ENCODE data around the gene ST8SIA3.

The ST8SIA3 gene

DNA sequence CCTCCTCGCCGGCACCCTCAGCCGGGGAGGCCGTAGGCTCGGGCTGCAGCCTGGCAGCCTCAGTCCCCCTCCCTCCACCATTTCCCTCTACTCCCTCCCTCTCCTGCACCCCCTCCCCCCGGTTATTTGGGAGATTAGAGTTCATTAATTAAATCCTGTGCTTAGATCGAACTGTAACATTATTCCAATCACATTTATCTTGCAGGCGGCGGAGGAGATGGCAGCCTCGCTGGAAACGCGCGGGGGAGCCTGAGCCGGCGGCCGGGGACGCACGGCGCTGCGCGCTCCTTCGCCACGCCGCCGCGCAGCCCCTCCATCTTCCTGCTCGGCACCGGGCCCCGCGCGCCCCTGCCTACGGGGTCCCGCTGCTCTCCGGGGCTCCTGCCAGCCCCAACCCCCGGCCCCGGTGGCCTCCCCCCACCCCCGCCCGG is at the start of gene ST8SIA3:
TSS of gene ST8SIA3 (plus strand) at position 287 of the 431 bp plus-strand sequence. CDS start 290 bp downstream, outside the sequence.
- no peak for DNase-seq

GRCh38 chr18:57311472-57311871 is 40.9 kb upstream of the ST8SIA3 start:
- no peak for DNase-seq

DNA sequence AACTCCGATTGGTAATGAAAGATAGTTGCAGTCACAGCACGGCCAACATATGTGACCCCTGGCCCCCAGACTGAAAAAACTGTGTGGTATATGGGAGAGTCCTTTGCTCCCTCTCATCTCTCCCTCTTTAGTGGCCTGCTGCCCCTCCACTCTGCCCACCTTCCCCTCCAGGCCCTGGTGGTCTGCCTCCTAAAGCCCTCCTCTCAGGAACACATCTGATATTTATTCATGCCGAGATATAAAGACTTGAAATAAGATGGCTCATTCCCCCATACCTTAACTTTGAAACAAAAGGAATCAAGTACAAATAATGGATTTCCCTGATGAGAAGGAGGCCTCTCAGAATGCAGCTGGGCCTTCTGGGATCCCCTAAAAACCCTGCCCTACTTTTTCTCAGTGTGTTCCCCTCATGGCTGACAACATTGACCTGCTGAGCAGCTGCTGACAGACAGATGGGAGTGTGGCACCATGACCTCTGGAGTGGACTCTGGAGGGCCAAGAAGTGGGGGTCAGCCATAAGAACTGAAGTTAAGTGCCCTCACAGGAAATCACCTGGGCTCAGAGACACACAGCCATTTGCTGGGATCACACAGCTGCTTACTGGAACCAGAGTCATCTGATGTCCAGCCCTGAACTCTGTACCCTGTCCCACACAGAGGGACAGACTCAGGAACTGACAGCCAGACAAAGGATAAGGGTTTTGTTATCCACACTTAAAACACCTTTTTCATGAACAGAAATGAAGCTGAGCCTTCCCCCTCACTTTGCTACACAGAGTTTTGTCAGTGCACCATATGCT is 39.8 kb upstream of the ST8SIA3 start:
- no peak for DNase-seq

- no peak for DNase-seq
These were observed 31.8 kb upstream of the ST8SIA3 start for GRCh38 chr18:57320603-57321002.

GRCh38 chr18:57325491-57326166 is 26.7 kb upstream of the ST8SIA3 start:
- no peak for DNase-seq

DNA sequence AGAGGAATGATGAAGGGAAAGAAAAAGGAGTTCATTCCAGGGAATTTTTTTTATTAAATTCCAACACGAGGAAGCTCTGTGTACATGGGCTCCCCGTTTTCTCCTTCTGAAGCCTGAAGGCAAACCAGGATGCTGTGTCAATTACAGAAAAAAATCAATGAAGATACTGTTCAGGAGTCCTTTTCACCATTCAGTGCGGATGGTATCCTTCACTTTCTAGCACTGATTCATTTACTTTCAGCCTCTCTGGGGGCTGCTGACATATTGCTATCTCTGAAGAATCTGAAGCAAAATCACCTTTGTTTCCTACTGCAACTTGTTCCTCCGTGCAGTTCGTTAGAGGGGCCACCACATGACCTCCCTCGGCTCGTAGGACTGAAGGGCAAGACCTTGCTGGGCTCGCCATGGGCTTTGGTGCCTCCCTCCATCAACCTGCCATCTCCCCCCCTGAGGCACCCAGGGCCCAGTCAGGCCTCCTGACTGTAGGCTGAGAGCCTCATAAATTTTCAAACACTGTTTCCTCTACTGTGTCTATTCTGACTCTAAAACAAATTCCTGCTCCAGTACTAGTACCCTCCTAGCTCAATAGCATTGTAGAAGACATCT is 25.5 kb upstream of the ST8SIA3 start:
- no peak for DNase-seq

GRCh38 chr18:57328665-57329064 is 23.7 kb upstream of the ST8SIA3 start:
- no peak for DNase-seq

DNA sequence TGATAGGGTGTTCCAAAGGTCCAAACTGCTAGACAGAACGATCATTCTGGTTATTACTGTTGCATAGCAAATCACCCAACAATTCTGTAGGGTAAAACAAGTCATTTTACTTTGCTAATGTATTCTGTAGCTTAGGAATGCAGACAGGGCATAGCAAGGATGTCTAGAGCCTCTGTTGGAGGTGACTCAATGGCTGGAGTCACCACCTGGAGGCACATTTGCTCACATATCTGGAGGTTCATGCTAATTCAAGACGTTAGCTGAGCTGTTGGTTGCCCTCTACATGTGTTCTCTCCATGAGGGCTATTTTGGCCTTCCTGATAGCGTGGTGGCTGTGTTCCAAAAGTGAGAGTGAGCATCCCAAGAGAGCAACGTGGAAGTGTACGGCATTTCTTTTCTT is 22.5 kb upstream of the ST8SIA3 start:
- DNase-seq: no peak

DNA sequence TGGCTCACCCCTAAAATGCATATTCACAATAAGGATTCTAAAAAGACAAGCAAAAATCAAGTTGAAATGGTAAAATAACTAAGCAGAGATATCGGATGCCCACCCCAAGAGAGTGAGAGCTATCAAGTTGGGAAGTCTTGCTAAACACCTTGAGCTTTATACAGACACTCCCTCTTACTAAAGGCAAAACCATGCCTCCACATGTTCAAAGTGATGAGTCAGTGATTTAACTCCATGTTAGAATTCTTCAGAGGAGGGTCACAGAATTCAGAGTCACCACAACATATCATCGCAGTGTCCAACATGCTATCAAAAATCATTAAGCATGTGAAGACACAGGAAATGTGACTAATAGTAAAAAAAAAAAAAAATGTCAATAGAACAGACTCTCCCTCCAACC is 20.6 kb upstream of the ST8SIA3 start:
- no peak for DNase-seq

GRCh38 chr18:57333940-57334339 is 18.4 kb upstream of the ST8SIA3 start:
- DNase-seq: no peak

DNA sequence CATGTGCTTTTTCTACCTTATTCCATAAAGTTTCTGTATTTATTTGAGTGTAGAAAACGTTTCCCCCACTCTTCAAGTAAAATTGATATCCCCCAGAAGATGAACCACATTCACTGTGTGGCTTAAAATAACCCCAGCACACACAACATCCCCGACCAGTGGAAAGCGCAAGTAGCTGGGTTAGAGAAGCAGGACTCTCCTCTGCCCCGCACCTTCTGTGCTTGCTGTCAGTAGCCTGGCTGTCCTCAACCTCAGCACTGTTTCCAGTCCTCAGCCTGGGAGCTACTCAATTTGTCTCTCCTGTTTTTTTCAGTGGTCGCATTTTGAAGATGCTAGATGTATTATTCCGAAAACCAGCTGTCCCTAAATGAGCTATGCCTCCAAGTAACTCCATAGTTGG is 18.0 kb upstream of the ST8SIA3 start:
- no peak for DNase-seq

DNA sequence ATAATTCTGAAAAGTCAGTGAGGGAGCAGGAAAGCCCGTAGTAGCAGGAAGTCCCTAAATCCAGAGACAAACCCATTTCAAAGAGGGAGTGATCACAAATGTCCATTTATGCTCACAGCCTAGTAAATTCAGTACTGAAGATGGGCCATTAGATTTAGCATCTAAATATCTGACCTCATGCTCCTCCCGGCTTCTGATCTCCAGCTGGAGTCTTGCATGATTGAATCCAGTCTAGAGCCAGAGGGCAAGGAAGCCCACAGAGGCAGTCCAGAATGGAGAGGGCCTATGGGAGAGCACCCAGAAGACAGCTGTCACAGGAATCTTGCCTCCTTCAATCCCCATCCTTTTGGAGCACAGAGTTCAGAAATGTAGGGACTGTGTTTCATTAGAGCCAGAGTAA is 16.0 kb upstream of the ST8SIA3 start:
- no peak for DNase-seq

DNA sequence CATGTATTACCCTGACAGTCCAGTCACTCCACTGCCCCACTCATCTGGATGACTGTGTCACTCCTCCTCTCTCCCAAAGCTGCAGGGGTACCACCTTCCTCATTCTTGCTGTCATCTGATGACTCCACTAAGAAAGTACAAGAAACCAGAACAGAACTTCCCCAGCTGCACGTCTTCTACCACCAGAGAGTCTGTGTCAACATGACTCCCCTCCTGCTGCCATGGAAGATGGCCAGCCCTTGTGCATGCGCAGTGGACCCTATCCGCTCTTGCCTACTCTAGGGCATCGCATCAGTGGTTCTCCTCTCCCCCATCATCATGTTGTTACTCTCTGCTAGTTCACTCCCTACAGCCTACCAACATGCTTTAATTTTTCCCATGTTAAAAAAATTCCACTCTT is 14.5 kb upstream of the ST8SIA3 start:
- DNase-seq: no peak

DNA sequence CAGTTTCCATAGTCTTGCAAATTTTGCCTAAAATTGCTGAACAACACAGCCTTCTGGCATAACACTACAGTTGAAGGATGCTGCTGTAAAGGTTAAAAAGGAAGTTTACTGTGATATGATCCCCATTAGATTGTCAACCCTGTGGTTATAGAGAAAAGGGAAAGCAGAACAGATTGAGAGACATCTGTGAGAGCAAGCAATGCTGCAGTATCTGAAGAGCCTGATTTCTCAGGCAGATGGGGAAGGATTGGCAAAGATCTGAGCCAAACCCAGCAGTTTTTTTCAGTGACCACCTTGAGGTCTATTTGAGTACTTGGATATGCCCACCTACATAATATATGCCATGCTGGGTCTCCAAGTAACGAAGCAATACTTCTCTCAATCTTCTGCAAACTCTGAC is 8.5 kb upstream of the ST8SIA3 start:
- DNase-seq: no peak

GRCh38 chr18:57346876-57347275 is 5.5 kb upstream of the ST8SIA3 start:
- DNase-seq: no peak

DNA sequence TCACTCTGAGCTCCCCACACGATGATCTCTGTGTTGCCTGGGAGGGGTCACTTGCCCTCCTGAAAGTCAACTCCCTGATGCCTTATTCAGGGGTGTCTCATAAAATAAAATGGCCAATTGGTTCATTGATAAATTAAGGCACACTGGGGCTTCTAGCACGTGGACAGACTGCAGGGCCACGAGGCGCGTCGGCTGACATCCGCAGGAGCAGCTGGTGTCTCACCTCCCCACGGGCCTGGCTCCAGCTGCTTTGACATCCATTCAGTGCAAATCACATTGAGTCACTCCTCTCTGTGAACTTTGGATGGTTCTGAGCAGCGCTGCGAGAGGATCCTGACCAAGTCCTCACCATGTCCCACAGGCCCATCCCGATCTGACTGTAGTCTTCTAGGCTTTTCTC is 4.6 kb upstream of the ST8SIA3 start:
- DNase-seq: no peak

GRCh38 chr18:57352761-57353136 is 392 bp downstream of the ST8SIA3 start:
- no peak for DNase-seq

DNA sequence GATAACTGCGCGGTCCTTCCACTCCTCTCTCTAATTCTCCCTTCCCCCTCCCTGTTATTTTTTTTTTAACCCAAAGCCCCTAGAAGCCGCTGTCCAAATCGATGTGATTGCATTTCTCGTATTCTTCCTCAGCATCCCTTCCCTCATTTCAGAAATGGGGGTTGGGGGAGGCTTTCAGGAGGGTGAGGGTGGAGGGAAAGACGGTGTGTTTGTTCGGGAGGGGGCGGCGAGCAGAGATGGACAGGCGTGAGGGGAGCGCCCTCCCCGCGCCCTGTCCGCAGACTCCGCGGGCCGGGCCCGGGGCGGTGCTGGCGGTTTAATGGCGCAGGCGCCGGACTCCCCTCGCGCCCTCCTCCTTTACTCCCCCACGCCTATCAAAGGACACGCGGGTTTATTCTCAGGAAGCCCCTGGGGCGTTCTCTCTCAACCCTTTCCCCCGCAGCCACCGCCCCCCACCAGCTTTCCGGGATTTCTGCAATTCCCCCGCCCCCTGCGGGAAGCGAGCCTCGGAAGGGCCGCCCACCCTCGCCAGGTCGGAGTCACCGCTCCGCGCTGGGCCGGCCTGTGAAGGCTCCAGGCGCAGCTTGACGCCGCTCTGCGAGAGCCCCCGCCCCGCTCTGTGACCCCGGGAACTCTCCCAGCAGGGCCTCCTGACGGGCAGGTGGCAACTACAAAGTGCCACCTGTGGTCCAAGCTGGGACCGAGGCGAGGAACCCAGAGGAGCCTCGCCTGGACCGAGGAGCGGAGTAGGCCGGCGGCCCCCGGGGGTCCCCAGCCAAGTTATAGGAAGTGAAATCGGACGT is 981 bp downstream of the ST8SIA3 start:
- DNase-seq: no peak

DNA sequence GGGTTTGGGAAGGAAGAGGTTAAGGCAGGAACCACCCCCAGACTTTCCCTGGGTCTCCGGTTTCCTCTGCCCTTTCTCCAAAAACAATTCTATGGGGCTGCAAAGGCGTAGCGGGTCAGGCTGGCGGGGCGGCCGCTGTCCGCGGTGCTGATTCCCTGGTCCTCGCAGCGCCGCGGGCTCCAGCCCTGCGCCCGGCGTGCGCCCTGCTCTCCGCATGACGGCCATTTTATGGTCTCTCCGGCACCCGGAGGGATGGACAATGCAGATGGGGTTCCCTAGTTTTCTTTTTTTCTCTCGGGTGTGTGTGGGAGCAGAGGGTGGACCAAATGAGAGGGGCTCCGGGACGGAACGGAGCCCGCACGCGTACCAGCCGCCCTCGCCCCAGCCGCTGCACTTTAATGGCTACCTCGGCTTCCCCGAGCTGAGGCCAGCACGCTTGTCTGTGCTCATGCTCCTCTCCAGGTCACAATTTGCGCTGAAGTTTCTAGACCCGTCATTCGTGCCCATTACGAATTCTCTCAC is 1.6 kb downstream of the ST8SIA3 start:
- peak; percentile 23 for DNase-seq

DNA sequence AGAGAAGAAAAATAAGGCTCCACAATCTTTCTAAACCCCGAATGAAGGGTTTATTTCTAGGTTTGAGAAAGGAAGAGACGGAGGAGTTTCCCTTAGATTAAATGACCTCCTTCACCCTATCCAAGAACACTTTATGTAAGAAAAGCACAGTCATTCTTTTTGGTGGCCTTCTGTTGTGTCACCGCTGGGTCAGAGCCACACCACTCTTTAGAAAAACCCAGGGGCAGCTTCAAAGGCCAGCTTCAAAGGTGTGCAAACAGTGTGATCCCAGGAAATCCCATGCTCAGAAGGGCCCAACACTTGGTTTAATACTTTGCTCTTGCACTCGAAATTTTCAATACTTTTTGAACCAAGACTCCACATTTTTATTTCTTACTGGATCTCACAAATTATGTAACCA is 7.1 kb downstream of the ST8SIA3 start:
- DNase-seq: no peak

- no peak for DNase-seq
These were observed 10.4 kb downstream of the ST8SIA3 start for GRCh38 chr18:57362714-57363113.

DNA sequence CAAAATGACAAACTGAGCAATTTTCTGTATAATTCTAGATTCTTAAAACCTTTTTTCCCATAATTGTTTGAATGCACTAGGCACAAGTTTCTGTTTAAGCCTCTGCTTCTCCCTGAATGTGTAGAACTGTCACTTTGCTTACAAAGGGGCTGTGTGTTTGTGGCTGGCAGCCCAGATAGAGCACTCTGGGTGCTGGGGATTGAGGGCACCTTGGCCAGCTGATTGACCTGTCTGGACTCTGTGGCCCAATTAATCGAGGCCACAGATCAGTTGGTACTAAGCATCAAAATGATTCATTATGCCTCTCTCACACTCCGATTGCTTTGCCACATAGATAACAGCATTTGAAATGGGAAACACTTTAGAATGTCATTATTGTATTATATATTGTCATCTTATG is 12.1 kb downstream of the ST8SIA3 start:
- DNase-seq: no peak

DNA sequence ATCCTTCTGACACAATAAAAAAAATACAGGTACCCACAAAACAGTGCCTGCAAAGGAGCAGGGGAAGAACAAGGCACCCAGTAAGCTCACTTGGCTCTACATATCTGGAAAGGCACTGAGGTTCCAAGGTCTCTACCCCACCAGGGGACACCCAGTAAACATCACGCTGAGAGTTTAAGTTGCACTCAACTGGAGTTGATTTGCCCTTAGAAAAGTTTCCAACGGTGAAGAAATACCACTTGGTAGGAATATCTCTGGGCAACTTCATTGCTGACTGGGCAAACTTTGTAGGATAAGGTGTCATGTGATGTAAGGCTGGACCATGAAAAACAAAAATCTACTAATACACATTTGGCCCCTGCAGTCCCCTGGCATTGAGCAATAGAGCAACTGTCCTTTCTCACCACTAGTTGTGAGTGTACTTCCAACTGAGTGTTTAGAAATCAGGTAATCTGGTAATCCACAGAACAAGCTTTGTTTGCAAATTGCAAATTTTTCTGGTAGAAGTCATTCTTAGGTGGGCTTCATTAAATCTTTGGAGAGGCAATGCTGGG is 14.2 kb downstream of the ST8SIA3 start:
- no peak for DNase-seq

Measured in fibroblast of skin of right quadriceps (primary cell).